Measurements from ENCODE around the gene CCDC177.

DNA sequence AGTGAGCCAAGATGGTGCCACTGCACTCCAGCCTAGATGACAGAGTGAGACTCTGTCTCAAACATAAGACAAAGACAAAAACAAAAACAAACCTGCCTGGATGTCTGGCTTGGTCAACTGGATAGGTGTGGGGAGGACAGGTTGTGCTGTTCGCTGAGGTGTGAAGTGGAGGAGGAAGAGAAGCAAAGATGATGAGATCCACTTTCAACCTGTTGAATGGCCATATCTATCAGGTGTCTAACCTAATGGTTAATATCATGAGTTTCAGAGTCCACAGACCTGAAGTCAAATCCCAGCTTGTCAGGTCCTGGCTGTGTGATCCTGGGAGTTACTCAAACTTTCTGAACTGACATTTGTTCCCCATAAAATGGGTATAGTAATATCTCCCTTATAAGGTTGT, 9.7 kb upstream of the CCDC177 start:
- TF ChIP-seq, protein P1, sequence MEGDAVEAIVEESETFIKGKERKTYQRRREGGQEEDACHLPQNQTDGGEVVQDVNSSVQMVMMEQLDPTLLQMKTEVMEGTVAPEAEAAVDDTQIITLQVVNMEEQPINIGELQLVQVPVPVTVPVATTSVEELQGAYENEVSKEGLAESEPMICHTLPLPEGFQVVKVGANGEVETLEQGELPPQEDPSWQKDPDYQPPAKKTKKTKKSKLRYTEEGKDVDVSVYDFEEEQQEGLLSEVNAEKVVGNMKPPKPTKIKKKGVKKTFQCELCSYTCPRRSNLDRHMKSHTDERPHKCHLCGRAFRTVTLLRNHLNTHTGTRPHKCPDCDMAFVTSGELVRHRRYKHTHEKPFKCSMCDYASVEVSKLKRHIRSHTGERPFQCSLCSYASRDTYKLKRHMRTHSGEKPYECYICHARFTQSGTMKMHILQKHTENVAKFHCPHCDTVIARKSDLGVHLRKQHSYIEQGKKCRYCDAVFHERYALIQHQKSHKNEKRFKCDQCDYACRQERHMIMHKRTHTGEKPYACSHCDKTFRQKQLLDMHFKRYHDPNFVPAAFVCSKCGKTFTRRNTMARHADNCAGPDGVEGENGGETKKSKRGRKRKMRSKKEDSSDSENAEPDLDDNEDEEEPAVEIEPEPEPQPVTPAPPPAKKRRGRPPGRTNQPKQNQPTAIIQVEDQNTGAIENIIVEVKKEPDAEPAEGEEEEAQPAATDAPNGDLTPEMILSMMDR (IDR thresholded peaks at IDR 0.05), result no peak
- TF ChIP-seq POLR2A (IDR thresholded peaks at IDR 0.05), result no peak

Measured in esophagus squamous epithelium (tissue), 4 donors.